ENCODE data around the gene URB2. TPM values are rescaled to one million over a fixed set of nuclear protein-coding genes. Genes with fewer than 3 reads are reported as not detected.
"Not testable (repeated sequence)": the region's sequence is repeated elsewhere in the genome, so short reads cannot be mapped to it uniquely, and the experiment has no call there.

Gene URB2
- total and polyA plus RNA-seq, 4 donors: 0.50 to 8.9 (median 4.4) TPM

DNA sequence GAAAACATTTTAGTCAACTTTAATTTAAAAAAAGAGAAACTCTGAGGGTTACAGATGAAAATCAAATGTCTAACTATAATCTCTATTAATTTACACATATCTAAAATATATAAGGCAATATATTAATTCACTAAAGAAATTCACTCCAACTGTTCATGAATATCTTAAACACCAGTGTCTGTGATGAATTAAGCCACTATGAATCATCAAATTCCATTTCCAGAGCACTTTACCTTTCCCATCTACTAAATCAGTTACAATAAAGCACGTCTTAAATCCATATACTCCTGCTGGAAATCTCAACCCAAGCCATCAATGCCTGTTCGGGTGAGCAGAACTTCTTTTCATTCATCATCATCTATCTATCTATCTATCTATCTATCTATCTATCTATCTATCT lies 4.4 kb upstream of the URB2 start:
- H3K4me1 ChIP-seq (ENCODE audit: control insufficient read depth in 1 of 2, insufficient read depth in 2 of 2, low read length in 2 of 2): peaks cover 0 to 9% of the 10 kb centered on the region in 2 donors
- DNase-seq: no peak
- no peaks in the 10 kb centered on the region for H3K36me3 ChIP-seq (ENCODE audit: control insufficient read depth in 1 of 2, insufficient read depth in 2 of 2, low read length in 1 of 2)
- 82 to 84% methylated on average over 2 of the region's 2 CpGs for WGBS, 2 donors
- H3K9me3 ChIP-seq (ENCODE audit: control insufficient read depth, low read length): no peaks in the 10 kb centered on the region
- H3K27ac ChIP-seq (ENCODE audit: low read depth in 1 of 2, low read length in 2 of 2): no peak overlapping the region
- H3K4me3 ChIP-seq (ENCODE audit: low read length in 2 of 2): no peak overlapping the region
- no peaks in the 10 kb centered on the region for H3K27me3 ChIP-seq (ENCODE audit: control insufficient read depth in 1 of 2, insufficient read depth in 2 of 2, low read length in 1 of 2)
- intact Hi-C loops (cut with DNase I): loop anchor here in 1 of 2 donors (5.0 kb wide), 1 partner anchor 44 kb away; no protein-coding TSS in a partner anchor
- no peak for ATAC-seq (ENCODE audit: low FRiP score)

DNA sequence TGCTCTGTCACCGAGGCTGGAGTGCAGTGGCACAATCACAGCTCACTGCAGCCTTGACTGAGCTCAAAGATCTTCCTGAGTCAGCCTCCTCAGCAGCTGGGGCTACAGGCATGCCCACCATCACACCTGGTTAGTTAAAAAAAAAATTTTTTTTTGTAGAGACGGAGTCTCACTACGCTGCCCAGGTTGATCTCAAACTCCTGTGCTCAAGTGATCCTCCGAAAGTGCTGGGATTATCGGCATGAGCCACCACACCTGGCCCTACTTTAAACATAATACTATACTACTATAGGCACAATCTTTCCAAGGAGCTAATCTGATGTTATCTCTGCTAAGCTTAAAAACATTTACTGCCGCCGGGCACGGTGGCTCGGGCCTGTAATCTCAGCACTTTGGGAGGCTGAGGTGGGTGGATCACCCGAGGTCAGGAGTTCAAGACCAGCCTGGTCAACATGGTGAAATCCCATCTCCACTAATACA lies 3.4 kb upstream of the URB2 start:
- H3K9me3 ChIP-seq (ENCODE audit: control insufficient read depth, low read length); H3K4me1 ChIP-seq (ENCODE audit: control insufficient read depth in 1 of 2, insufficient read depth in 2 of 2, low read length in 2 of 2); DNase-seq; H3K27ac ChIP-seq (ENCODE audit: low read depth in 1 of 2, low read length in 2 of 2); H3K27me3 ChIP-seq (ENCODE audit: control insufficient read depth in 1 of 2, insufficient read depth in 2 of 2, low read length in 1 of 2); H3K36me3 ChIP-seq (ENCODE audit: control insufficient read depth in 1 of 2, insufficient read depth in 2 of 2, low read length in 1 of 2); H3K4me3 ChIP-seq (ENCODE audit: low read length in 2 of 2); ATAC-seq (ENCODE audit: low FRiP score): not testable (repeated sequence)
- 55 to 64% methylated on average over 10 of the region's 10 CpGs for WGBS, 2 donors
- intact Hi-C loops (cut with DNase I): loop anchor here in 1 of 2 donors (5.0 kb wide), 1 partner anchor 45 kb away; no protein-coding TSS in a partner anchor

DNA sequence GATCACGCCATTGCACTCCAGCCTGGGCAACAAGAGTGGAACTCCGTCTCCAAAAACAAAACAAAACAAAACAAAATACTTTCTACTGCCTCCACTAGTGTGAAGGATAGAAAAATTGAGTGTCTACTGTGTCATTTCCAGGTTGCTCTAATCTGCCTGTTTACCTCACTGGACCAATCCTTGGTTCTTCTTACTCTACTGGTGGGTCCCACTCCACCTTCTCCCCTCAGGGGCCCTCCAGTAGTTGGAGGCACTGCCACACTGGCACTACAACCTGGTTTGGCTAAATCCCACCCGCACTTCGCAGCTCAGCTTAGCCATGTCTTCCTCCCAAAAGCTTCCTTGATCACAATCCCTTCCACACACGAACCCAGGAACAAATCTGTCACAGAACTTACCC lies 2.8 kb upstream of the URB2 start:
- no peaks in the 10 kb centered on the region for H3K36me3 ChIP-seq (ENCODE audit: control insufficient read depth in 1 of 2, insufficient read depth in 2 of 2, low read length in 1 of 2)
- no peaks in the 10 kb centered on the region for H3K27me3 ChIP-seq (ENCODE audit: control insufficient read depth in 1 of 2, insufficient read depth in 2 of 2, low read length in 1 of 2)
- H3K4me3 ChIP-seq (ENCODE audit: low read length in 2 of 2): peak overlapping the region in 1 of 2 donors; percentile 52
- no peak for DNase-seq
- H3K9me3 ChIP-seq (ENCODE audit: control insufficient read depth, low read length): no peaks in the 10 kb centered on the region
- H3K27ac ChIP-seq (ENCODE audit: low read depth in 1 of 2, low read length in 2 of 2): no peak overlapping the region
- no peak for ATAC-seq (ENCODE audit: low FRiP score)
- intact Hi-C loops (cut with DNase I): loop anchor here in 1 of 2 donors (5.0 kb wide), 1 partner anchor 46 kb away; no protein-coding TSS in a partner anchor
- whole genome bisulfite sequencing, 2 donors: 72 to 76% methylated on average over 5 of the region's 5 CpGs
- H3K4me1 ChIP-seq (ENCODE audit: control insufficient read depth in 1 of 2, insufficient read depth in 2 of 2, low read length in 2 of 2): peaks cover 0 to 9% of the 10 kb centered on the region in 2 donors

DNA sequence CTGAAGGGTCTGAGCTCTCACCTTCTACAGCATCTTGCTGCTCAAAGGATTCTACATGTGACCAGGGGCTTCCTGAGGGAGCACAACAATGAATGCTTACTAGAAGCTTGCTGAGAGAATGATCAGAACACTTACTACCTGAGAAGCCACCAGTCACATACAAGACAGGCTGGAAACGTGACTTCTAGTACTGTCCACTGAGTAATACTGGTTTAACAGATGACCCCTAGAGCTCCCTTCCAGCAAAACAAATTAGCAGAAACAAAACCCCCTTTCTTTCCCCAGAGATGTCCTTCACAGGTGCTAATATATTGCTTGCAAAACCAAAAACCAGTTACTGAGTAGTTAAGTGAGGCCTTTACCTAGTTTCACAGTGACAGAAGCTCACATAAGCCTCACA lies 2.2 kb upstream of the URB2 start:
- Histone ChIP-seq H3K27ac (ENCODE audit: low read depth in 1 of 2, low read length in 2 of 2) (no peak overlapping the region), H3K27me3 (ENCODE audit: control insufficient read depth in 1 of 2, insufficient read depth in 2 of 2, low read length in 1 of 2) (no peaks in the 10 kb centered on the region), H3K4me3 (ENCODE audit: low read length in 2 of 2) (peak overlapping the region in 1 of 2 donors; percentile 52), H3K4me1 (ENCODE audit: control insufficient read depth in 1 of 2, insufficient read depth in 2 of 2, low read length in 2 of 2) (peaks cover 0 to 9% of the 10 kb centered on the region in 2 donors), H3K9me3 (ENCODE audit: control insufficient read depth, low read length) (no peaks in the 10 kb centered on the region), H3K36me3 (ENCODE audit: control insufficient read depth in 1 of 2, insufficient read depth in 2 of 2, low read length in 1 of 2) (no peaks in the 10 kb centered on the region)
- intact Hi-C loops (cut with DNase I): loop anchor here (2.0 to 5.0 kb wide), 4 partner anchors 25 to 65 kb away; partner anchors contain the start of gene ABCB10 (in 1 of the 2)
- 21 to 26% methylated on average over 1 of the region's 1 CpG for WGBS, 2 donors
- DNase-seq (no peak), ATAC-seq (ENCODE audit: low FRiP score) (no peak)

DNA sequence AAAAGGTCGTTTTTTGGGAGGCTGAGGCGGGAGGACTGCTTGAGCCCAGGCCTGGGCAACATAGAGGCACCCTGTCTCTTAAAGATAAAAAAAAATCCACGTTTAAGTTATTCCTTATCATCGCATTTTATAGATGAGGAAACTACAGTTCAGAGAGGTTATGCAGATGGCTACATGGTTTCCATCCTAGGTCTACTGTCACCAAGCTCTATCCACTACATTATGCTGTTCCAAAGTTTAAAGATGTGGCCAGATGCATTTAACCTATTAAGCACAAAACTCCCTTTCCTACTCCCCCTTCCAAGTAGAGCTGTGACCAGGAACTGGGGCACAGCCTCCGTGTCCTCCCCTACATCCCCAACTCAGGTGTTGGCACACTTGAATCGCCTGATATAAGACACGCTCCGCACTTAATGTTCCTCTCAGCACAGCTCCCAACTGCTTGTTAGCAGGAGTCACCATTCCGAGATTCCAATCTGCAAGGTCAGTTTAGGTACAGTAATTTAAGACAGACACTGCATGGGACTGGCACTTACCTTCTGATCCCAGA lies 1.5 kb upstream of the URB2 start:
- no peak for ATAC-seq (ENCODE audit: low FRiP score)
- H3K27me3 ChIP-seq (ENCODE audit: control insufficient read depth in 1 of 2, insufficient read depth in 2 of 2, low read length in 1 of 2): no peaks in the 10 kb centered on the region
- 20% methylated on average over 9 of the region's 9 CpGs for WGBS, 2 donors
- H3K4me3 ChIP-seq (ENCODE audit: low read length in 2 of 2): peak overlapping the region; percentile 80 to 100
- no peaks in the 10 kb centered on the region for H3K9me3 ChIP-seq (ENCODE audit: control insufficient read depth, low read length)
- H3K4me1 ChIP-seq (ENCODE audit: control insufficient read depth in 1 of 2, insufficient read depth in 2 of 2, low read length in 2 of 2): peaks cover 0 to 7% of the 10 kb centered on the region in 2 donors
- peak overlapping the region in 1 of 2 donors; percentile 15 for H3K27ac ChIP-seq (ENCODE audit: low read depth in 1 of 2, low read length in 2 of 2)
- no peaks in the 10 kb centered on the region for H3K36me3 ChIP-seq (ENCODE audit: control insufficient read depth in 1 of 2, insufficient read depth in 2 of 2, low read length in 1 of 2)
- DNase-seq: no peak
- intact Hi-C loops (cut with DNase I): loop anchor here (2.0 to 5.0 kb wide), 4 partner anchors 26 to 66 kb away; partner anchors contain the start of gene ABCB10 (in 1 of the 2)

DNA sequence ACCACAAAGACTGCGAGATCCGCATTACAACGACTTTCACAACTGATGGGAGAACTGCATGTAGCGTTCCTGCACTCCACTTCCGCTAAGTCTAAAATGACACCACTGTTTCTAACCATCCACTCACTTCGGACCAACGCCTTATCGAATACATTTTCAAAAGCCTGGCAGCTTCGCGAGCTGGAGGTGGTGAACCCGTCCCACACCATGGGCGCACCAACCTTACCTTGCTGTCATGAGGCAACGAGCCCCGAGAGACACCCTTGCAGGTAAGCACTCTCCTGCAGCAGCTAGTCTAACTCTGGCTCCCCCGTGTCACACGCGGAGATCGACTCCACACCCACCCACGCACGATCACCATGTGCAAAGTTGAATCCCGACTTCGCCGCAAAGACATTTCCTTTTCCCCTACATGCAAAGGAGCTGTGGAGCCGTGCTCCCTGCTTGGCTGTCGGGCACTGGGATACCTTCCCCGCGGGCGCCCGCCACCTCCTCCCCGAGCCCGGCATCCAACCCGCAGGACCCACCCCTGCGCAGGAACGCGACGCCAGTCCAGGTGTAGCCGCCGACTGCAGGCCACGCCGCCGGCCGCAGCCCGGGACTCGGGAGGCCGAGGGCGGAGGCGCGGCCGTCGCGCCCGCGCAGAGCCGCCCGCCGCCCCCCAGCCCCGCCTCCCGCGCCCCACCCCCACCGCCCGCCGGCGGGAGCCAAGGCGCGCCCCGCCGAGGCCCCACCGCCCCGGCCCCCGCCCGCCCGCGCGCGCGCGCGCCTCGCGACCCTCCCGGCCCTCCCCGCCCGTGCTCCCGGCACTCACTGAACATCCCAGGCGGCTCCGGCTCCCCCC lies 754 bp upstream of the URB2 start:
- WGBS, 2 donors: 0 to 1% methylated on average over 41 to 86 of the region's 86 CpGs
- DNase-seq: peak; percentile 67 to 86
- peak overlapping the region; percentile 80 to 100 for H3K4me3 ChIP-seq (ENCODE audit: low read length in 2 of 2)
- H3K4me1 ChIP-seq (ENCODE audit: control insufficient read depth in 1 of 2, insufficient read depth in 2 of 2, low read length in 2 of 2): peaks cover 0 to 7% of the 10 kb centered on the region in 2 donors
- H3K9me3 ChIP-seq (ENCODE audit: control insufficient read depth, low read length): no peaks in the 10 kb centered on the region
- peak; percentile 60 for ATAC-seq (ENCODE audit: low FRiP score)
- intact Hi-C loops (cut with DNase I): loop anchor here (2.0 kb wide), 3 partner anchors 26 to 66 kb away; partner anchors contain the start of gene ABCB10 (in 1 of the 2)
- H3K27ac ChIP-seq (ENCODE audit: low read depth in 1 of 2, low read length in 2 of 2): peak overlapping the region; percentile 56 to 80
- no peaks in the 10 kb centered on the region for H3K36me3 ChIP-seq (ENCODE audit: control insufficient read depth in 1 of 2, insufficient read depth in 2 of 2, low read length in 1 of 2)
- no peaks in the 10 kb centered on the region for H3K27me3 ChIP-seq (ENCODE audit: control insufficient read depth in 1 of 2, insufficient read depth in 2 of 2, low read length in 1 of 2)

DNA sequence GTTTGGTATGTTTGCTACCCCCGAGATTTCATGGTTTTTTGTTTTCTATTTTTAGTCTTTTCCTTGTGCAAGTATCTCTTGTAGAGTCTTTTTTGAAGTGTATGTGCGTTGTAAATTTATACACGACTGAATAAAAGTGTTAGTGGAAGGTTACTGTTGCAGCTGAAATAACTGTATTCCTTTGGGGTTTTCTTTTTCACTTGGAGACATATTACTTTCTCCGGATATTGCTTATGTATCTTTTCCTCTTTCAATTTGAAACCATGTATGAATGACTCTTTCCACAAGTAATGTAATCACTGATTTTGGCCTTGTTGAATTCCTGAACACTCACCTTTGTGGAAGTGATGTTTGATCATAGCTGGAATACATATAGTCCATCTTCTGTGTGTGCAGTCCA lies 956 bp downstream of the URB2 start:
- Histone ChIP-seq H3K9me3 (ENCODE audit: control insufficient read depth, low read length) (no peaks in the 10 kb centered on the region), H3K4me3 (ENCODE audit: low read length in 2 of 2) (peak overlapping the region; percentile 80 to 100), H3K27ac (ENCODE audit: low read depth in 1 of 2, low read length in 2 of 2) (no peak overlapping the region), H3K4me1 (ENCODE audit: control insufficient read depth in 1 of 2, insufficient read depth in 2 of 2, low read length in 2 of 2) (peaks cover 0 to 5% of the 10 kb centered on the region in 2 donors), H3K27me3 (ENCODE audit: control insufficient read depth in 1 of 2, insufficient read depth in 2 of 2, low read length in 1 of 2) (no peaks in the 10 kb centered on the region), H3K36me3 (ENCODE audit: control insufficient read depth in 1 of 2, insufficient read depth in 2 of 2, low read length in 1 of 2) (no peaks in the 10 kb centered on the region)
- DNase-seq (no peak), ATAC-seq (ENCODE audit: low FRiP score) (no peak)
- intact Hi-C loops (cut with DNase I): no loop called here
- WGBS, 2 donors: 0 to 2% methylated on average over 4 of the region's 4 CpGs

DNA sequence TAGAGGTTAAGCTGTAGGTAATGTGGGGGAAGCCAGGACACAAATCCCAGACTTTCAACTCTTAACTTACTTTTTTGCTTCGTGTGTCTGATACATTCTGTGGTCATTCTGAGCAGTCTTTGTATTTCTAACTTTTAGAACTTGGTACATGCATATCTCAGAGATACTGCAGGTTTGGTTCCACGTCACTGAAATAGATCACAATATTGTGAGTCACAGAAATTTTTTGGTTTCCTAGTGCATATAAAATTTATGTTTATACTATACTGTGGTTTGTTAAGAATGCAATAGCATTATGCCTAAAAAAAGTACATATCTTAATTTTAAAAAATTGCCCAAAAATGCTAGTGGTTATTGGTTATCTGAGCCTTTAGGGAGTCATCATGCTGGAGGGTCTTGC lies 3.2 kb downstream of the URB2 start:
- 82% methylated on average over 2 of the region's 2 CpGs for WGBS, 2 donors
- peaks cover 0 to 2% of the 10 kb centered on the region in 2 donors for H3K4me1 ChIP-seq (ENCODE audit: control insufficient read depth in 1 of 2, insufficient read depth in 2 of 2, low read length in 2 of 2)
- H3K27me3 ChIP-seq (ENCODE audit: control insufficient read depth in 1 of 2, insufficient read depth in 2 of 2, low read length in 1 of 2): no peaks in the 10 kb centered on the region
- H3K36me3 ChIP-seq (ENCODE audit: control insufficient read depth in 1 of 2, insufficient read depth in 2 of 2, low read length in 1 of 2): no peaks in the 10 kb centered on the region
- H3K4me3 ChIP-seq (ENCODE audit: low read length in 2 of 2): no peak overlapping the region
- H3K27ac ChIP-seq (ENCODE audit: low read depth in 1 of 2, low read length in 2 of 2): no peak overlapping the region
- intact Hi-C loops (cut with DNase I): no loop called here
- ATAC-seq (ENCODE audit: low FRiP score) (no peak), DNase-seq (no peak)
- H3K9me3 ChIP-seq (ENCODE audit: control insufficient read depth, low read length): no peaks in the 10 kb centered on the region

All from aorta (tissue), 5 donors.